Suprapubic skin (tissue), 3 donors: ENCODE measurements around the gene INTS14.

ENCODE experiments used
- EP300 ChIP-seq: sonication (generic); formaldehyde crosslinking; IDR thresholded peaks from one replicate; pipeline ENCODE4 v1.6.1; 2017; ENCODE audit warnings: antibody characterized with exemption
- POLR2A ChIP-seq, 2 donors: fragments of 450-650 bp; IDR thresholded peaks; one replicate each; pipeline ENCODE4 v1.6.1; 2017; ENCODE audit warnings: antibody characterized with exemption in 2 of 2, mild to moderate bottlenecking in 2 of 2, moderate library complexity in 2 of 2
- TF ChIP-seq, protein P1 (sequence below), 2 donors: fragments of 200-600 bp in 1 of 2; fragments of 450-650 bp in 1 of 2; sonication (generic) in 1 of 2; IDR thresholded peaks; one replicate each; pipeline ENCODE4 v1.5.1; 2016 to 2019; ENCODE audit warnings: antibody characterized with exemption in 2 of 2, mild to moderate bottlenecking in 1 of 2, moderate library complexity in 1 of 2

DNA sequence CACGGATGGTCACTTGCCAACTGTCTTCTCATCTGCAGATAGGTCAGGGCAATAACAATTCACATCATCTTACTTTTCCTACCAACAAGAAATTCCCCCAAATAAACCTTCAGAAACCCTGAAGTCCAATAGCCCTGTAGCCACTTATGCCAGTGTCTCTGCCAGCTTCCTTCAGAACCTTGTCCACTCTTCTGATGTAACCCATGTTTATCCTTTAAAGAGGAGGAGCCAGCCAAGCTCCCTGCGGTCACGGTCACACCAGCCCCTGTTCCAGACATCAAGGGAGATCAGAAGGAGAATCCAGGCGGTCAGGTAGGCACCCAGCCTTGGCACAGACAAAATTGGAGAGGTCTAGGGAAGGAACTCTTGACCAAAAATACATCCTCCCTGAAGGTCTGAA is 34.5 kb upstream of the INTS14 start:
- no peak for TF ChIP-seq POLR2A (IDR thresholded peaks at IDR 0.05)
- no peak for TF ChIP-seq EP300
- TF ChIP-seq, protein P1, sequence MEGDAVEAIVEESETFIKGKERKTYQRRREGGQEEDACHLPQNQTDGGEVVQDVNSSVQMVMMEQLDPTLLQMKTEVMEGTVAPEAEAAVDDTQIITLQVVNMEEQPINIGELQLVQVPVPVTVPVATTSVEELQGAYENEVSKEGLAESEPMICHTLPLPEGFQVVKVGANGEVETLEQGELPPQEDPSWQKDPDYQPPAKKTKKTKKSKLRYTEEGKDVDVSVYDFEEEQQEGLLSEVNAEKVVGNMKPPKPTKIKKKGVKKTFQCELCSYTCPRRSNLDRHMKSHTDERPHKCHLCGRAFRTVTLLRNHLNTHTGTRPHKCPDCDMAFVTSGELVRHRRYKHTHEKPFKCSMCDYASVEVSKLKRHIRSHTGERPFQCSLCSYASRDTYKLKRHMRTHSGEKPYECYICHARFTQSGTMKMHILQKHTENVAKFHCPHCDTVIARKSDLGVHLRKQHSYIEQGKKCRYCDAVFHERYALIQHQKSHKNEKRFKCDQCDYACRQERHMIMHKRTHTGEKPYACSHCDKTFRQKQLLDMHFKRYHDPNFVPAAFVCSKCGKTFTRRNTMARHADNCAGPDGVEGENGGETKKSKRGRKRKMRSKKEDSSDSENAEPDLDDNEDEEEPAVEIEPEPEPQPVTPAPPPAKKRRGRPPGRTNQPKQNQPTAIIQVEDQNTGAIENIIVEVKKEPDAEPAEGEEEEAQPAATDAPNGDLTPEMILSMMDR (IDR thresholded peaks at IDR 0.05) = no peak
